ENCODE data around the gene SALL2. TPM values are rescaled to one million over a fixed set of nuclear protein-coding genes. Genes with fewer than 3 reads are reported as not detected.

The SALL2 gene
- total RNA-seq, 6 experiments from 2014 or later: 0.40 to 2.9 (median 0.69) TPM

DNA sequence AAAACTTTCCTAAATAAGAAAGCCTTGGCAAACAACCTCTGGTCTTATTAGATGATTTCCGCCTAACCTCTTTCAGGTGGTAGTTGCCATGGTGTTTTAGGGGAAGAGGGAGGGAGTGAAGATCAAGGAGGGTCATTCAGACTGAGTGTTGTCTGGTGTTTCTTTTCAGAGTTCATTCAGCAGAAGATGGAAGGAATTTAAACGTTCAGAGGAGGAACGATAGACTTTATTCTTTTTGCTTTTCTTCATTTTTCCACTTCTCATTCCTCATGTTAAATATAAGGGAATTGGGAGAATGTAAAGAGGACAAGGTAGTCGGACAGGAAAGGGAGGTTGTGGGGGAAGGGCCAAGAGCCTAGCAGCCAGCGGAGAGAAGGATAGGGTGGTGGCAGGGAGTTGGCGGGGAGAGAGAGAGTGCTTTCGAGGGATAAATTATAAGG, 17.4 kb upstream of the SALL2 start:
- TF ChIP-seq, protein P1, sequence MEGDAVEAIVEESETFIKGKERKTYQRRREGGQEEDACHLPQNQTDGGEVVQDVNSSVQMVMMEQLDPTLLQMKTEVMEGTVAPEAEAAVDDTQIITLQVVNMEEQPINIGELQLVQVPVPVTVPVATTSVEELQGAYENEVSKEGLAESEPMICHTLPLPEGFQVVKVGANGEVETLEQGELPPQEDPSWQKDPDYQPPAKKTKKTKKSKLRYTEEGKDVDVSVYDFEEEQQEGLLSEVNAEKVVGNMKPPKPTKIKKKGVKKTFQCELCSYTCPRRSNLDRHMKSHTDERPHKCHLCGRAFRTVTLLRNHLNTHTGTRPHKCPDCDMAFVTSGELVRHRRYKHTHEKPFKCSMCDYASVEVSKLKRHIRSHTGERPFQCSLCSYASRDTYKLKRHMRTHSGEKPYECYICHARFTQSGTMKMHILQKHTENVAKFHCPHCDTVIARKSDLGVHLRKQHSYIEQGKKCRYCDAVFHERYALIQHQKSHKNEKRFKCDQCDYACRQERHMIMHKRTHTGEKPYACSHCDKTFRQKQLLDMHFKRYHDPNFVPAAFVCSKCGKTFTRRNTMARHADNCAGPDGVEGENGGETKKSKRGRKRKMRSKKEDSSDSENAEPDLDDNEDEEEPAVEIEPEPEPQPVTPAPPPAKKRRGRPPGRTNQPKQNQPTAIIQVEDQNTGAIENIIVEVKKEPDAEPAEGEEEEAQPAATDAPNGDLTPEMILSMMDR (IDR thresholded peaks at IDR 0.05): no peak
- no peak for TF ChIP-seq POLR2A (IDR thresholded peaks at IDR 0.05)
- Histone ChIP-seq H3K27ac (no peak overlapping the region), H3K27me3 (no peaks in the 10 kb centered on the region), H3K4me1 (no peaks in the 10 kb centered on the region), H3K9me3 (no peaks in the 10 kb centered on the region), H3K36me3 (no peaks in the 10 kb centered on the region), H3K4me3 (no peak overlapping the region)
- no peak for DNase-seq
- 42% methylated on average over 7 of the region's 7 CpGs for WGBS (ENCODE audit: insufficient coverage, low coverage, low lambda C conversion rate, missing lambda C conversion rate)
- intact Hi-C loops (cut with DNase I): no loop called here
- ATAC-seq: no peak

DNA sequence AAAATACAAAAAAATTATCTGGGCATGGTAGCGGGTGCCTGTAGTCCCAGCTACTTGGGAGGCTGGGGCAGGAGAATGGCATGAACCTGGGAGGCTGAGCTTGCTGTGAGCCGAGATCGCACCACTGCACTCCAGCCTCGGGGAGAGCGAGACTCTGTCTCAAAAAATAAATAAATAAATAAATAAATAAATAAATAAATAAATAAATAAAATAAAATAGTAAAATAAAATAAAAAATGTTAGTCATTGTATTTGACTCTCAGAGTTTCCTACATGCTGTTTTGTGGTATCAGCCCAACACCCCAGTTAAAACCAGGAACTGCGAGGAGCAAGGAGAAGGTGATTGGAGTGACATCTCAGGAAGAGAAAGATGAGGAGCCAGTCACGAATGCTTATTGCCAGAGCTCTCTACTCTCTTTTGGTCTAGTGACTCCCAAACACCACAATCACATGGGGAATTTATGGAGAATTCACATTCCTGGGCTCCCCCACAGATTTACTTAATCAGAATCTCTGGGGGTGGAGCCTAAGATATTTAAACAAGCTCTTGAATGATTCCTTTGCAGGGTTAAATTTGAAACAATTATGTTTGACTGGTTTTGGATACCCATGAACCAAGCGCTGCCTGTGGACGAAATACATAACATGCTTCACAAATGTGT, 15.4 kb upstream of the SALL2 start:
- Histone ChIP-seq H3K4me3 (no peak overlapping the region), H3K4me1 (no peaks in the 10 kb centered on the region), H3K27ac (no peak overlapping the region), H3K36me3 (no peaks in the 10 kb centered on the region), H3K27me3 (peaks cover 0 to 5% of the 10 kb centered on the region in 2 donors), H3K9me3 (no peaks in the 10 kb centered on the region)
- ATAC-seq: no peak
- intact Hi-C loops (cut with DNase I): no loop called here
- no peak for DNase-seq
- no peak for TF ChIP-seq POLR2A (IDR thresholded peaks at IDR 0.05)
- TF ChIP-seq, protein P1 (IDR thresholded peaks at IDR 0.05): no peak
- WGBS (ENCODE audit: insufficient coverage, low coverage, low lambda C conversion rate, missing lambda C conversion rate): 95% methylated on average over 4 of the region's 9 CpGs

DNA sequence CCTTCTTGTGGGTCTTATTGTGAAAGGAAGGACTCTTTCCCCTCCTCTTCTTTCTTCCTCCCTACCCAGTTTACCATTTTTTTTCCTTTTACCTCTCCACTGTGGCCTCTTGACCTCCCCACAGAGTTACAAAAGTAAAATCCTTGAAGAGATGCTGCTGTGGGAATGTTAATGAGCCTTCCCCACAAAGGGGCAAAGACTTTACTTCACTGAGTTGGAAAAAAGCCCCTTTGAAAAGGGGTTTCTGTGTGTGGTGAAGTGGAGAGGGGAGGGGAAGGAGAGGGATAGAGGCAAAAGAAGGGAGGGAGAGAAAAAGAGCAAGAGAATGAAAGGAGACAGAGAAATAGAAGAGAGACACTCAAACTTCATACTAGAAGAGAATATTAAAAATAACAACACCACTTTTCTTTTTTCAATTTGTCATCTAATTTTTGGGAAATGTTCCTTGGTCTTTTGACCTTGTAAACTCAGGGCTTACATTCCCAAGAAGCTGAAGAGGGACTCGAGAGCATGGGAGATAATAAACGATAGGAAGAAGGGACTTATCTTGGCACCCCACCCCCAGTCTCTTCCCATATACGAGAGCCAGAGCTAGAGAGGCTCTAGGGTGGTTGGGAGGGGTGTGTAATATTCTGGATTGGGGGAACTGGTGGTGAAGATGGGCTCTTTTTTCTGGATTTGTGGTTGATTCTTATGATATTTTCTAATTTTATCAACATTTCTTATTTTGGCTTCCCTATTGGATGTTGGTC, 13.2 kb upstream of the SALL2 start:
- Histone ChIP-seq H3K4me1 (no peaks in the 10 kb centered on the region), H3K4me3 (no peak overlapping the region), H3K36me3 (no peaks in the 10 kb centered on the region), H3K9me3 (no peaks in the 10 kb centered on the region), H3K27me3 (peaks cover 0 to 5% of the 10 kb centered on the region in 2 donors), H3K27ac (no peak overlapping the region)
- no peak for ATAC-seq
- no peak for TF ChIP-seq POLR2A (IDR thresholded peaks at IDR 0.05)
- TF ChIP-seq, protein P1 (IDR thresholded peaks at IDR 0.05): no peak
- WGBS (ENCODE audit: insufficient coverage, low coverage, low lambda C conversion rate, missing lambda C conversion rate): 25% methylated on average over 3 of the region's 3 CpGs
- DNase-seq: no peak
- intact Hi-C loops (cut with DNase I): no loop called here

DNA sequence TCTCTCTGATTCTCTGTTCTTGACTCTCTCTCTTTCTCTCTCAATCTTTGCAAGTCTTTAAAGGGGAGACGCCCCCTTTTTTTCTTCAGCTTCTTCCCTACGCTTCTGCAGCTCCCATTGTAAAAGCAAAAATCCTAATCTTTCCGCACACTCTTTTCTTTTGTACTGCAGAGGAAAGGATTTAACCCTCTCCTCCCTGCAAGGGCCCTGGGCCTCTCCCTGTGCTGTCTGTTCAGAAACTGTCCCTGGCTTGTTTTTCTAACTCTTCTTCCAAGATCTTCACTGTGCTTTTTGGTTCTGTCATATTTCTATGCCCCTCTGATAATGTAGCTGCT, 10.9 kb upstream of the SALL2 start:
- WGBS (ENCODE audit: insufficient coverage, low coverage, low lambda C conversion rate, missing lambda C conversion rate): 31% methylated on average over 3 of the region's 3 CpGs
- Histone ChIP-seq H3K36me3 (no peaks in the 10 kb centered on the region), H3K9me3 (no peaks in the 10 kb centered on the region), H3K27me3 (peaks cover 0 to 5% of the 10 kb centered on the region in 2 donors), H3K27ac (no peak overlapping the region), H3K4me1 (no peaks in the 10 kb centered on the region), H3K4me3 (no peak overlapping the region)
- intact Hi-C loops (cut with DNase I): no loop called here
- ATAC-seq (no peak), DNase-seq (no peak)
- TF ChIP-seq, protein P1 (IDR thresholded peaks at IDR 0.05): no peak
- TF ChIP-seq POLR2A (IDR thresholded peaks at IDR 0.05): no peak
